HL-60/S4 treated with retinoic acid at 250 ng/mL for 4 days and 3 days (cell line): ENCODE measurements around the gene SERPINA5.
"Not testable (repeated sequence)": the region's sequence is repeated elsewhere in the genome, so short reads cannot be mapped to it uniquely, and the experiment has no call there.

Source experiments
- in situ Hi-C: fragments of 300-500 bp; cut with MboI; formaldehyde crosslinking; loops from 2 replicates; pipeline ENCODE4 v1.7.0; 2022; ENCODE audit warnings: low sequenced_read_pairs

SERPINA5 gene

GRCh38 chr14:94573475-94574277 lies 7.5 kb upstream of the SERPINA5 start:
- in situ Hi-C loops = no loop called here

- in situ Hi-C loops = no loop called here
Observed at GRCh38 chr14:94574336-94574735, 6.9 kb upstream of the SERPINA5 start.

GRCh38 chr14:94575730-94576585 lies 5.3 kb upstream of the SERPINA5 start:
- in situ Hi-C loops = no loop called here

GRCh38 chr14:94577472-94577871 lies 3.8 kb upstream of the SERPINA5 start:
- in situ Hi-C loops = not testable (repeated sequence)

- in situ Hi-C loops = no loop called here
Observed at GRCh38 chr14:94578712-94579111, 2.5 kb upstream of the SERPINA5 start.

- in situ Hi-C loops = no loop called here
Observed at GRCh38 chr14:94582199-94582750, 1.0 kb downstream of the SERPINA5 start.

- in situ Hi-C loops = no loop called here
Observed at GRCh38 chr14:94582851-94583250, 1.6 kb downstream of the SERPINA5 start.

GRCh38 chr14:94583557-94583956 lies 2.3 kb downstream of the SERPINA5 start:
- in situ Hi-C loops = no loop called here

- in situ Hi-C loops = no loop called here
Observed at GRCh38 chr14:94584591-94585280, 3.5 kb downstream of the SERPINA5 start.

GRCh38 chr14:94586635-94587034 lies 5.4 kb downstream of the SERPINA5 start:
- in situ Hi-C loops = no loop called here

- in situ Hi-C loops = no loop called here
Observed at GRCh38 chr14:94588311-94588710, 7.1 kb downstream of the SERPINA5 start.

- in situ Hi-C loops = no loop called here
Observed at GRCh38 chr14:94591073-94591472, 9.8 kb downstream of the SERPINA5 start.

GRCh38 chr14:94591871-94592270 lies 10.6 kb downstream of the SERPINA5 start:
- in situ Hi-C loops = no loop called here

GRCh38 chr14:94592457-94592856 lies 11.2 kb downstream of the SERPINA5 start:
- in situ Hi-C loops = no loop called here

- in situ Hi-C loops = no loop called here
Observed at GRCh38 chr14:94593376-94593748, 12.1 kb downstream of the SERPINA5 start.

GRCh38 chr14:94593749-94594431 lies 12.7 kb downstream of the SERPINA5 start:
- in situ Hi-C loops = no loop called here

GRCh38 chr14:94594441-94594840 lies 13.2 kb downstream of the SERPINA5 start:
- in situ Hi-C loops = no loop called here

- in situ Hi-C loops = no loop called here
Observed at GRCh38 chr14:94595912-94596311, 14.7 kb downstream of the SERPINA5 start.

GRCh38 chr14:94596361-94596760 lies 15.1 kb downstream of the SERPINA5 start:
- in situ Hi-C loops = no loop called here

GRCh38 chr14:94597788-94598187 lies 16.6 kb downstream of the SERPINA5 start:
- in situ Hi-C loops = no loop called here

GRCh38 chr14:94598506-94598815 lies 17.2 kb downstream of the SERPINA5 start:
- in situ Hi-C loops = no loop called here
